A549 (cell line): Measurements from ENCODE around the gene IL23R. TPM values are rescaled to one million over a fixed set of nuclear protein-coding genes. Genes with fewer than 3 reads are reported as not detected.
A peak's percentile ranks its signal among the peaks of the same experiment; 100 is the strongest.

Source experiments
- ATAC-seq, 2 experiments: fragments of 200-7000 bp in 1 of 2; fragments of >200 bp in 1 of 2; cut with Nextera tagmentation in 1 of 2; cut with Tn5 transposase in 1 of 2; 3 replicates each; pipeline versions ENCODE4 v1.8.0 to v1.9.1; 2018 to 2020; ENCODE audit warnings: mild to moderate bottlenecking in 1 of 2, moderate library complexity in 1 of 2
- CTCF ChIA-PET: fragments of 300-600 bp; sonication (Branson Sonifier 250); formaldehyde crosslinking; extraction: SDS; loops from one replicate; lab custom pipeline; 2021; ENCODE audit warnings: antibody characterized with exemption, inconsistent platforms; lab: Yijun Ruan, JAX
- POLR2A ChIA-PET: fragments of 350-600 bp; formaldehyde crosslinking; extraction: SDS; loops from one replicate; lab custom pipeline; 2021; ENCODE audit warnings: antibody characterized with exemption, inconsistent platforms; lab: Yijun Ruan, JAX
- DNase-seq, 2 experiments: peaks; one replicate each; pipeline versions ENCODE4 v3.0.0 to v3.0.0-alpha.2; 2011 to 2016; ENCODE audit warnings: low read depth in 1 of 2, low spot score in 1 of 2
- FAIRE-seq: peaks from 2 replicates; lab custom pipeline; 2011; peaks lifted over from hg19 to GRCh38; lab: Jason Lieb, UNC
- H3K27ac ChIP-seq, 2 experiments: fragments of >200 bp; sonication (Bioruptor Twin); formaldehyde crosslinking; 3 replicates each; pipeline ENCODE4 v1.5.1; 2016 to 2017
- H3K4me1 ChIP-seq: fragments of >200 bp; sonication (Bioruptor Twin); formaldehyde crosslinking; 3 replicates; pipeline ENCODE4 v1.6.1; 2016
- H3K4me2 ChIP-seq: fragments of >200 bp; sonication (Bioruptor Twin); formaldehyde crosslinking; 3 replicates; pipeline ENCODE4 v1.6.1; 2016
- H3K4me3 ChIP-seq: fragments of >200 bp; sonication (Bioruptor Twin); formaldehyde crosslinking; 3 replicates; pipeline ENCODE4 v1.5.1; 2016
- H3K9me3 ChIP-seq: fragments of >200 bp; sonication (Bioruptor Twin); formaldehyde crosslinking; 3 replicates; pipeline ENCODE4 v1.6.1; 2016
- ATOH8 ChIP-seq: fragments of 250-450 bp; sonication (Bioruptor Pico); IDR thresholded peaks from 2 replicates; pipeline ENCODE4 v1.5.0; 2020; ENCODE audit warnings: low read depth, mild to moderate bottlenecking, moderate library complexity
- BCL3 ChIP-seq: fragments of >200 bp; sonication (Bioruptor Twin); formaldehyde crosslinking; IDR thresholded peaks from 3 replicates; pipeline ENCODE4 v1.6.1; 2016
- CBX2 ChIP-seq: fragments of 200-600 bp; sonication (generic); IDR thresholded peaks from 2 replicates; pipeline ENCODE4 v1.6.1; 2016; ENCODE audit warnings: low read depth, mild to moderate bottlenecking, borderline replicate concordance
- CEBPB ChIP-seq, 2 experiments: fragments of >200 bp in 1 of 2; sonication (Bioruptor Twin) in 1 of 2; formaldehyde crosslinking in 1 of 2; IDR thresholded peaks; 2 replicates each; pipeline ENCODE4 v1.6.1; 2012 to 2016
- CHD2 ChIP-seq: fragments of 150-350 bp; IDR thresholded peaks from 2 replicates; pipeline ENCODE4 v1.6.1; 2014; ENCODE audit warnings: low read length; ENCODE audit not compliant: partially characterized antibody
- CTCF ChIP-seq: fragments of >200 bp; sonication (Bioruptor Twin); formaldehyde crosslinking; IDR thresholded peaks from 3 replicates; pipeline ENCODE4 v1.5.1; 2016
- EHMT2 ChIP-seq: fragments of 200-600 bp; sonication (generic); IDR thresholded peaks from 2 replicates; pipeline ENCODE4 v1.6.1; 2016; ENCODE audit warnings: antibody characterized with exemption, low read depth, mild to moderate bottlenecking, moderate library complexity
- ELK1 ChIP-seq: fragments of 150-350 bp; IDR thresholded peaks from 2 replicates; pipeline ENCODE4 v1.6.1; 2014; ENCODE audit warnings: low read depth, mild to moderate bottlenecking, low read length
- ESRRA ChIP-seq: fragments of 150-350 bp; IDR thresholded peaks from 2 replicates; pipeline ENCODE4 v1.6.1; 2014; ENCODE audit warnings: mild to moderate bottlenecking, low read length, borderline replicate concordance
- FOSL2 ChIP-seq, 2 experiments: fragments of 450-650 bp in 1 of 2; fragments of >200 bp in 1 of 2; sonication (Bioruptor Twin) in 1 of 2; formaldehyde crosslinking; IDR thresholded peaks; 2 replicates each; pipeline versions ENCODE4 v1.5.0 to v1.6.1; 2016 to 2020; ENCODE audit warnings: mild to moderate bottlenecking in 1 of 2, moderate library complexity in 1 of 2
- HES2 ChIP-seq: fragments of >200 bp; sonication (Bioruptor Twin); formaldehyde crosslinking; IDR thresholded peaks from 2 replicates; pipeline ENCODE4 v1.6.1; 2016
- HOXA7 ChIP-seq: fragments of 250-450 bp; sonication (Bioruptor Pico); IDR thresholded peaks from 2 replicates; pipeline ENCODE4 v1.5.0; 2020; ENCODE audit warnings: mild to moderate bottlenecking, moderate library complexity
- HOXB13 ChIP-seq: fragments of 250-450 bp; sonication (Bioruptor Pico); IDR thresholded peaks from 2 replicates; pipeline ENCODE4 v1.5.0; 2020; ENCODE audit warnings: low read depth, mild to moderate bottlenecking, moderate library complexity
- KDM1A ChIP-seq: fragments of 200-600 bp; sonication (generic); IDR thresholded peaks from 2 replicates; pipeline ENCODE4 v1.6.1; 2016; ENCODE audit warnings: low read depth, mild to moderate bottlenecking
- KDM5A ChIP-seq: fragments of 200-600 bp; sonication (generic); IDR thresholded peaks from 2 replicates; pipeline ENCODE4 v1.6.1; 2016; ENCODE audit warnings: antibody characterized with exemption, mild to moderate bottlenecking
- MYC ChIP-seq: IDR thresholded peaks from 2 replicates; pipeline ENCODE4 v1.6.1; 2012; ENCODE audit warnings: mild to moderate bottlenecking, inconsistent platforms, low read length, improper control_type of control experiment, borderline replicate concordance
- NFE2L2 ChIP-seq: fragments of 150-350 bp; conservative IDR thresholded peaks from 2 replicates; pipeline ENCODE4 v1.6.1; 2014; ENCODE audit warnings: low read length
- NPAS2 ChIP-seq: fragments of 250-450 bp; sonication (Bioruptor Pico); IDR thresholded peaks from 2 replicates; pipeline ENCODE4 v1.8.0; 2022; ENCODE audit warnings: mild to moderate bottlenecking, moderate library complexity, borderline replicate concordance
- PHF8 ChIP-seq: fragments of 200-600 bp; sonication (generic); IDR thresholded peaks from 2 replicates; pipeline ENCODE4 v1.6.1; 2016; ENCODE audit warnings: low read depth, mild to moderate bottlenecking, antibody characterized with exemption, moderate library complexity, borderline replicate concordance
- POLR2AphosphoS2 ChIP-seq: conservative IDR thresholded peaks from 2 replicates; pipeline ENCODE4 v1.6.1; 2012; ENCODE audit warnings: low read length, improper control_type of control experiment, inconsistent platforms
- RAD21 ChIP-seq, 2 experiments: fragments of >200 bp in 1 of 2; sonication (Bioruptor Twin) in 1 of 2; formaldehyde crosslinking in 1 of 2; IDR thresholded peaks in 1 of 2; conservative IDR thresholded peaks in 1 of 2; 2 replicates in 1 of 2; 3 replicates in 1 of 2; pipeline ENCODE4 v1.6.1; 2012 to 2018; ENCODE audit warnings: inconsistent platforms in 1 of 2
- REST ChIP-seq: fragments of 200-600 bp; sonication (generic); IDR thresholded peaks from 2 replicates; pipeline ENCODE4 v1.6.1; 2016; ENCODE audit warnings: antibody characterized with exemption, mild to moderate bottlenecking, moderate library complexity
- RNF2 ChIP-seq: fragments of 200-600 bp; sonication (generic); IDR thresholded peaks from 2 replicates; pipeline ENCODE4 v1.6.1; 2016; ENCODE audit warnings: low read depth, mild to moderate bottlenecking, antibody characterized with exemption, moderate library complexity, borderline replicate concordance
- SMC3 ChIP-seq: fragments of >200 bp; sonication (Bioruptor Twin); formaldehyde crosslinking; IDR thresholded peaks from 3 replicates; pipeline ENCODE4 v1.6.1; 2018; ENCODE audit warnings: inconsistent platforms
- TP53 ChIP-seq: fragments of 250-450 bp; sonication (Bioruptor Pico); IDR thresholded peaks from 2 replicates; pipeline ENCODE4 v1.5.0; 2021; ENCODE audit warnings: mild to moderate bottlenecking, moderate library complexity
- WGBS: methylation state at CpG from one replicate; pipeline ENCODE4 v1.1.6; 2017; ENCODE audit errors: missing lambda C conversion rate; 5-methylcytosine and 5-hydroxymethylcytosine counted together
- polyA plus RNA-seq, 4 experiments: library from polyadenylated mRNA; depleted of rRNA in 3 of 4; stranded (reverse); fragments of >200 nt; fragmentation: RNase III in 1 of 4; extraction: RNeasy Plus Mini Kit Qiagen cat#74134 plus additional on column Dnase treatment in 1 of 4; gene quantifications; 2 replicates in 3 of 4; 3 replicates in 1 of 4; pipeline ENCODE4 v1.2.3, GENCODE V29; 2011 to 2017

Gene IL23R
- polyA plus RNA-seq, 2 of the 4 experiments (the other 2 are of a cell fraction), result not detected

- WGBS, result 13% methylated on average over 4 of the region's 4 CpGs
- ChIA-PET CTCF (interaction anchor here (0.6 to 5.9 kb wide), 27 partner anchors 9 to 489 kb away, joined by 3 to 49 read pairs (median 4); no protein-coding TSS in a partner anchor), POLR2A (no interaction called here)
- FAIRE-seq (no peak), ATAC-seq (peak; percentile 62 to 74; a peak in 4 of 6 replicates), DNase-seq (peak; percentile 3 to 20)
- Histone ChIP-seq H3K4me1 (no peaks in the 10 kb centered on the region), H3K9me3 (no peaks in the 10 kb centered on the region), H3K27ac (no peak overlapping the region), H3K4me3 (no peak overlapping the region), H3K4me2 (no peak overlapping the region)
- TF ChIP-seq HOXB13 (CRISPR knock-in tag), result no peak
- TF ChIP-seq CEBPB (IDR thresholded peaks at IDR 0.05), result no peak
- no peak for TF ChIP-seq HES2
- TF ChIP-seq EHMT2, result no peak
- no peak for TF ChIP-seq ATOH8
- no peak for TF ChIP-seq FOSL2 (IDR thresholded peaks at IDR 0.05)
- no peak for TF ChIP-seq FOSL2 (CRISPR knock-in tag; IDR thresholded peaks at IDR 0.05)
- TF ChIP-seq MYC, result no peak
- TF ChIP-seq CBX2, result no peak
- TF ChIP-seq NPAS2 (CRISPR knock-in tag), result no peak
- peak; percentile 60 for TF ChIP-seq SMC3
- TF ChIP-seq BCL3, result no peak
- TF ChIP-seq KDM5A, result no peak
- no peak for TF ChIP-seq PHF8
- TF ChIP-seq RAD21 (conservative IDR thresholded peaks at IDR 0.05 in 1 of 2, IDR thresholded peaks at IDR 0.05 in 1 of 2), result peak; percentile 37 to 39; a peak in 3 of 5 replicates
- no peak for TF ChIP-seq KDM1A
- TF ChIP-seq REST, result no peak
- no peak for TF ChIP-seq ESRRA
- TF ChIP-seq NFE2L2, result no peak
- TF ChIP-seq CHD2, result no peak
- TF ChIP-seq ELK1, result no peak
- peak; percentile 49 for TF ChIP-seq CTCF
- no peak for TF ChIP-seq TP53 (CRISPR knock-in tag)
- TF ChIP-seq POLR2AphosphoS2, result no peak
- no peak for TF ChIP-seq RNF2
- no peak for TF ChIP-seq HOXA7 (CRISPR knock-in tag)
These were observed 45.6 kb downstream of the IL23R start for GRCh38 chr1:67211589-67212563.
